SU-DHL-6 (cell line): Measurements from ENCODE around the gene NUP155.

Experiments used
- H2AFZ ChIP-seq: fragments of 200-600 bp; sonication (generic); 2 replicates; pipeline ENCODE4 v1.6.1; 2014; ENCODE audit warnings: low read depth, mild to moderate bottlenecking, moderate library complexity, mixed read lengths, antibody characterized with exemption, low read length; ENCODE audit not compliant: severe bottlenecking
- H3F3A ChIP-seq: fragments of 200-600 bp; shearing (Covaris generic); 2 replicates; pipeline ENCODE4 v1.6.0; 2016; ENCODE audit warnings: antibody characterized with exemption, mild to moderate bottlenecking; ENCODE audit not compliant: insufficient read depth
- H3K27ac ChIP-seq: fragments of 200-600 bp; sonication (generic); 2 replicates; pipeline ENCODE4 v1.5.1; 2016; ENCODE audit warnings: low read depth, mild to moderate bottlenecking, low read length, moderate library complexity, mixed read lengths
- H3K27me3 ChIP-seq: fragments of 200-600 bp; sonication (generic), shearing (Covaris generic); 2 replicates; pipeline ENCODE4 v1.6.0; 2014; ENCODE audit warnings: mild to moderate bottlenecking, low read length
- H3K36me3 ChIP-seq: fragments of 200-600 bp; sonication (generic); 2 replicates; pipeline ENCODE4 v1.6.1; 2014; ENCODE audit warnings: mild to moderate bottlenecking, low read length, mixed read lengths
- H3K4me2 ChIP-seq: fragments of 300-600, 200-600 bp; shearing (Covaris generic), sonication (generic); 2 replicates; pipeline ENCODE4 v1.6.0; 2014; ENCODE audit warnings: low read length, low read depth, mild to moderate bottlenecking; ENCODE audit not compliant: poor library complexity, severe bottlenecking
- H3K4me3 ChIP-seq: fragments of 200-600 bp; sonication (generic); 2 replicates; pipeline ENCODE4 v1.5.1; 2014; ENCODE audit warnings: antibody characterized with exemption, low read length, mild to moderate bottlenecking, mixed read lengths; ENCODE audit not compliant: insufficient read depth, poor library complexity, severe bottlenecking
- H3K79me2 ChIP-seq: fragments of 200-600 bp; sonication (generic); 2 replicates; pipeline ENCODE4 v1.6.1; 2014; ENCODE audit warnings: mild to moderate bottlenecking, low read length, moderate library complexity; ENCODE audit not compliant: insufficient read depth
- H3K9ac ChIP-seq: fragments of 200-600 bp; sonication (generic); 2 replicates; pipeline ENCODE4 v1.7.0; 2014; ENCODE audit warnings: mild to moderate bottlenecking, low read length
- H3K9me2 ChIP-seq: fragments of 200-600 bp; sonication (generic); replicated peaks from 2 replicates; pipeline ENCODE4 v1.6.1; 2014; ENCODE audit warnings: low read length; ENCODE audit not compliant: insufficient read depth
- H3K9me3 ChIP-seq: fragments of 200-600 bp; sonication (generic); 2 replicates; pipeline ENCODE4 v1.6.1; 2014; ENCODE audit warnings: low read length, mixed read lengths; ENCODE audit not compliant: insufficient read depth
- H4K20me1 ChIP-seq: fragments of 200-600 bp; sonication (generic); 2 replicates; pipeline ENCODE4 v1.6.1; 2014; ENCODE audit warnings: low read depth, mild to moderate bottlenecking, antibody characterized with exemption, low read length, moderate library complexity, mixed read lengths
- EZH2phosphoT487 ChIP-seq: fragments of 200-600 bp; sonication (generic), shearing (Covaris generic); conservative IDR thresholded peaks from 2 replicates; pipeline ENCODE4 v1.6.1; 2018; ENCODE audit warnings: mild to moderate bottlenecking, antibody characterized with exemption, low read length, moderate library complexity, mixed read lengths
- TF ChIP-seq, protein P1 (sequence below): fragments of 200-600 bp; sonication (generic); IDR thresholded peaks from one replicate; pipeline ENCODE4 v1.5.1; 2017; ENCODE audit warnings: antibody characterized with exemption, mild to moderate bottlenecking, low read length, moderate library complexity; ENCODE audit not compliant: insufficient read depth, poor library complexity, severe bottlenecking

Gene NUP155

DNA sequence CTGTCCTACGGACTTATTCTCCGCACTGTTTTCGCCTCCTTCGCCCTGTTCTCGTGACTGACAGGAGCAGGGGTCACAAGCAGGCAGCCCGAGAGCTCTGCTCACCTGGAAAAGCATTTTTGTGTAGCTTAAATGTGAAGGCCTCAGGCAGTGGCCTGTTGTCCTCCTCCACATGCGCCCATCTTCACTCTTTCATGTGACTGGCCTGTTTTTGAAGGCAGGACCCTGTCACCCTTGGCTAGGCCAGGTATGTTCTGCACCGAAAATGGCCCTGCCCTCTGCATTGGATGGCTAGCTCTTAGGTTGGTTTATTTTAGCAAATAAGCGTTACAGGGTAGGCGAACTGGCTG is 121.1 kb downstream of the NUP155 start:
- no peaks in the 10 kb centered on the region for H4K20me1 ChIP-seq
- peak overlapping the region; percentile 58 for H3K4me3 ChIP-seq
- TF ChIP-seq EZH2phosphoT487: no peak
- TF ChIP-seq, protein P1, sequence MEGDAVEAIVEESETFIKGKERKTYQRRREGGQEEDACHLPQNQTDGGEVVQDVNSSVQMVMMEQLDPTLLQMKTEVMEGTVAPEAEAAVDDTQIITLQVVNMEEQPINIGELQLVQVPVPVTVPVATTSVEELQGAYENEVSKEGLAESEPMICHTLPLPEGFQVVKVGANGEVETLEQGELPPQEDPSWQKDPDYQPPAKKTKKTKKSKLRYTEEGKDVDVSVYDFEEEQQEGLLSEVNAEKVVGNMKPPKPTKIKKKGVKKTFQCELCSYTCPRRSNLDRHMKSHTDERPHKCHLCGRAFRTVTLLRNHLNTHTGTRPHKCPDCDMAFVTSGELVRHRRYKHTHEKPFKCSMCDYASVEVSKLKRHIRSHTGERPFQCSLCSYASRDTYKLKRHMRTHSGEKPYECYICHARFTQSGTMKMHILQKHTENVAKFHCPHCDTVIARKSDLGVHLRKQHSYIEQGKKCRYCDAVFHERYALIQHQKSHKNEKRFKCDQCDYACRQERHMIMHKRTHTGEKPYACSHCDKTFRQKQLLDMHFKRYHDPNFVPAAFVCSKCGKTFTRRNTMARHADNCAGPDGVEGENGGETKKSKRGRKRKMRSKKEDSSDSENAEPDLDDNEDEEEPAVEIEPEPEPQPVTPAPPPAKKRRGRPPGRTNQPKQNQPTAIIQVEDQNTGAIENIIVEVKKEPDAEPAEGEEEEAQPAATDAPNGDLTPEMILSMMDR: no peak
- no peaks in the 10 kb centered on the region for H3K36me3 ChIP-seq
- H3K9me3 ChIP-seq: no peaks in the 10 kb centered on the region
- no peaks in the 10 kb centered on the region for H3F3A ChIP-seq
- H3K27me3 ChIP-seq: no peaks in the 10 kb centered on the region
- H3K4me2 ChIP-seq: peak overlapping the region; percentile 73
- H3K9me2 ChIP-seq: no peaks in the 10 kb centered on the region
- no peak overlapping the region for H3K27ac ChIP-seq
- peak overlapping the region; percentile 97 for H2AFZ ChIP-seq
- H3K79me2 ChIP-seq: no peaks in the 10 kb centered on the region
- H3K9ac ChIP-seq: peak overlapping the region; percentile 67

DNA sequence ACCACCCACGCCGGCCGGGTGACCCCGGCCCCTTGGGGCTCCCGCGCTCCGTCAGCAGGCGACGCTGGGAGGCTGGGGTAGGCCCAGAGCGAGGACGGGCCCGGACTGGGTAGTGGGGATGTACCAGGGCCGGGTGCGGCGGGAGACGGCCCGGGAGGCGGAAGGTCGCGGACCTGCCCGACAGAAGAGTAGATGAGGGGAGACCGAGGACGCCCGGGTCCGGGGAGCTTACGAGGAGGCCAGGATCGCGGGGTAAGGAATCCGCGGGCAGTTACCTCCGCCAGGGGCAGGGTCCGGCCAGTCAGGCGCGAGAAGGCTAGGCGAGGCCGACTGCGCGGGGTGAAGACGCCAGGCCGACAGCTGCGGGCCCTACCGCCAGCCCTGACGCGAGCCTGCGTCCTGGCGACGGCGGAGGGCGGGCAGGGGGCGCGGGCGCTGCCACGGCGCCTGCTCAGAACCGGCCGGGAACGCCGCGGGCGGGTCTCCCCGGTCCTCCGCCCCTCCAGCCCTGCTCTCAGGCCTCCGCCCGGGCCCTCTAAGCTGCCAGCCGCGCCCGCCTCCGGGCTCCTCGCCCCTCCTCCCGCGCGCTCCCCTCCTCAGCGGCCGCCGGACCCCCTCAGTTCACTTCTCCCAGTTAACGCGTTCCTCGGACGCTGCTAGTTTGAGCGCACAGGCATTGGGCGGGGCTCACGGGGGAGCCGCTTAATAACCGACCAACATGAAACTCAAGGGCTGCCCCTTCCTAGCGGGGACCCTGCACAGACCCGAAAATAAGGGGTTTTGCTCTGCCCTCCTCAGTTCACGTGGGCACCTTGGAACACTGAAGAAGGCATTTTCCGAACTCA is 121.7 kb downstream of the NUP155 start, which contains the start of gene CPLANE1:
Gene CPLANE1 (minus strand): TSS at position 407 of the 845 bp plus-strand sequence. CDS start 1,678 bp downstream, outside the sequence.
- Histone ChIP-seq H2AFZ (peak within 1 kb of the TSS; percentile 97), H3K27me3 (no peaks in the 10 kb centered on the region), H3K9me2 (no peaks in the 10 kb centered on the region), H3K9me3 (no peaks in the 10 kb centered on the region), H3K4me3 (peak within 1 kb of the TSS; percentile 58), H3K36me3 (no peaks in the 10 kb centered on the region), H3K79me2 (no peaks in the 10 kb centered on the region), H3K4me2 (peak within 1 kb of the TSS; percentile 73), H4K20me1 (no peaks in the 10 kb centered on the region), H3K27ac (no peak within 1 kb of the TSS), H3K9ac (peak within 1 kb of the TSS; percentile 67), H3F3A (no peaks in the 10 kb centered on the region)
- TF ChIP-seq, protein P1: no peak
- no peak for TF ChIP-seq EZH2phosphoT487

DNA sequence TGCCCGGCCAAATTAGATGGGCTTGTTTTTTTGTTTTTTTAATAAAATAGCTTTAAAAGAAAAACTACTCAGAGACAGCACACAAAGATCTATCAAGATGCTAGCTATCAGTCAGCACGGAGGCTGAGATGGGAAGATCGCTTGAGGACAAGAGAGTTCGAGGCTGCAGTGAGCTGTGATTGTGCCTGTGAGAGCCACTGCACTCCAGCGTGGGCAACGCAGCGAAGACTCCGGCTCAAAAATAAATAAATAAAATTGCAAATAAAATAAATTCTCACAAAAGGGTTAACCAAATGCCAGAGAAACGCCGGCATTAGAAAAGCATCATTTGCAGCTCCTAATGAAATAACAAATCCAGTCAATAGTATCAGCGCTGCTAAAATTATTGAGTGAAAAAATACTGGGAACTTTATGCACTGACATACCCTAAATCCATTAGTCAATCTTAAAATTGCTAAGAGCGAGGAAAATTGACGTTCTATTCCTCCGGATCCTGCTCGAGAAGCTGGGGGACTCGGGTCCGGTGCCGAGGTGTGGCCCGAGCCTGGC is 122.4 kb downstream of the NUP155 start:
- no peaks in the 10 kb centered on the region for H3K27me3 ChIP-seq
- peak overlapping the region; percentile 67 for H3K9ac ChIP-seq
- H3K27ac ChIP-seq: no peak overlapping the region
- H3F3A ChIP-seq: no peaks in the 10 kb centered on the region
- H3K36me3 ChIP-seq: no peaks in the 10 kb centered on the region
- no peaks in the 10 kb centered on the region for H3K9me2 ChIP-seq
- TF ChIP-seq EZH2phosphoT487: no peak
- TF ChIP-seq, protein P1: no peak
- H3K4me3 ChIP-seq: peak overlapping the region; percentile 58
- peak overlapping the region; percentile 73 for H3K4me2 ChIP-seq
- H3K79me2 ChIP-seq: no peaks in the 10 kb centered on the region
- peak overlapping the region; percentile 97 for H2AFZ ChIP-seq
- H4K20me1 ChIP-seq: no peaks in the 10 kb centered on the region
- H3K9me3 ChIP-seq: no peaks in the 10 kb centered on the region
